ENCODE data around the gene TULP4. TPM values are rescaled to one million over a fixed set of nuclear protein-coding genes. Genes with fewer than 3 reads are reported as not detected.
A peak's percentile ranks its signal among the peaks of the same experiment; 100 is the strongest.

TULP4 gene
- total RNA-seq, 1 donor from 2014 or later = 100 TPM

DNA sequence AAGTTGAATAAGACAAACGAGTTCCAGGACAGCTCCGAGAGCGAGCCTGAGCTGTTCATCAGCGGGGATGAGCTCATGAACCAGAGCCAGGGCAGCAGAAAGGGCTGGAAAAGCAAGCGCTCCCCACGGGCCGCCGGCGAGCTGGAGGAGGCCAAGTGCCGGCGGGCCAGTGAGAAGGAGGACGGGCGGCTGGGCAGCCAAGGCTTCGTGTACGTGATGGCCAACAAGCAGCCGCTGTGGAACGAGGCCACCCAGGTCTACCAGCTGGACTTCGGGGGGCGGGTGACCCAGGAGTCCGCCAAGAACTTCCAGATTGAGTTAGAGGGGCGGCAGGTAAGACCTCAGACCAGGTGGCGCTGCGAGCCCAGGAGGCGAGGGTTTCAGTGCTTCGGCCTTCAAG is 191.6 kb downstream of the TULP4 start:
- Mint-ChIP-seq H3K36me3 (ENCODE audit: unreplicated experiment) (peaks cover 49% of the 10 kb centered on the region), H3K4me3 (ENCODE audit: unreplicated experiment) (no peak overlapping the region), H3K27ac (ENCODE audit: unreplicated experiment) (no peak overlapping the region), H3K27me3 (ENCODE audit: unreplicated experiment) (no peaks in the 10 kb centered on the region), H3K9me3 (ENCODE audit: unreplicated experiment) (no peaks in the 10 kb centered on the region), H3K4me1 (ENCODE audit: unreplicated experiment) (peaks cover 7% of the 10 kb centered on the region)
- DNase-seq (ENCODE audit: extremely low spot score, unreplicated experiment) = no peak
- TF ChIP-seq, protein P1, sequence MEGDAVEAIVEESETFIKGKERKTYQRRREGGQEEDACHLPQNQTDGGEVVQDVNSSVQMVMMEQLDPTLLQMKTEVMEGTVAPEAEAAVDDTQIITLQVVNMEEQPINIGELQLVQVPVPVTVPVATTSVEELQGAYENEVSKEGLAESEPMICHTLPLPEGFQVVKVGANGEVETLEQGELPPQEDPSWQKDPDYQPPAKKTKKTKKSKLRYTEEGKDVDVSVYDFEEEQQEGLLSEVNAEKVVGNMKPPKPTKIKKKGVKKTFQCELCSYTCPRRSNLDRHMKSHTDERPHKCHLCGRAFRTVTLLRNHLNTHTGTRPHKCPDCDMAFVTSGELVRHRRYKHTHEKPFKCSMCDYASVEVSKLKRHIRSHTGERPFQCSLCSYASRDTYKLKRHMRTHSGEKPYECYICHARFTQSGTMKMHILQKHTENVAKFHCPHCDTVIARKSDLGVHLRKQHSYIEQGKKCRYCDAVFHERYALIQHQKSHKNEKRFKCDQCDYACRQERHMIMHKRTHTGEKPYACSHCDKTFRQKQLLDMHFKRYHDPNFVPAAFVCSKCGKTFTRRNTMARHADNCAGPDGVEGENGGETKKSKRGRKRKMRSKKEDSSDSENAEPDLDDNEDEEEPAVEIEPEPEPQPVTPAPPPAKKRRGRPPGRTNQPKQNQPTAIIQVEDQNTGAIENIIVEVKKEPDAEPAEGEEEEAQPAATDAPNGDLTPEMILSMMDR (IDR thresholded peaks at IDR 0.05) = no peak

DNA sequence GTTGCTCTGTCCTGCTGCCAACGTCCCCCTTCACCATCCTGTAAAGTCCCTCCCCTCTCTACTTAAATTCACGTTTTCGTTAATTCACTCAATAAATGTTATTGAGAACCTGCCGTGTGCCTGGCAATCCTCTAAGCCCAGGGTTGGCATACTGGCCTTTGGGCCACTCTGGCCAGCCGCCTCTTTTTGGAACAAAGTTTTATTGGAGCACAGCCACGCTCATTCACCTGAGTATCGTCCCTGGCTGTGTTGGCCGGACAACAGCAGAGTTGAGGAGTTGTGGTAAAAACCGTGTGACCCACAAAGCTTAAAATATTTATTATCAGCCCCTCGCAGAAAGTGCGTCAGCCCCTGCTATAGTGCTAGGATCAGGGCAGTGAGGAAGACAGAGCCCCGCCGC is 192.9 kb downstream of the TULP4 start:
- H3K27me3 Mint-ChIP-seq (ENCODE audit: unreplicated experiment) = no peaks in the 10 kb centered on the region
- H3K27ac Mint-ChIP-seq (ENCODE audit: unreplicated experiment) = no peak overlapping the region
- H3K9me3 Mint-ChIP-seq (ENCODE audit: unreplicated experiment) = no peaks in the 10 kb centered on the region
- DNase-seq (ENCODE audit: extremely low spot score, unreplicated experiment) = no peak
- H3K4me1 Mint-ChIP-seq (ENCODE audit: unreplicated experiment) = peaks cover under 1% of the 10 kb centered on the region
- no peak overlapping the region for H3K4me3 Mint-ChIP-seq (ENCODE audit: unreplicated experiment)
- H3K36me3 Mint-ChIP-seq (ENCODE audit: unreplicated experiment) = peaks cover 40% of the 10 kb centered on the region
- TF ChIP-seq, protein P1 (IDR thresholded peaks at IDR 0.05) = no peak

DNA sequence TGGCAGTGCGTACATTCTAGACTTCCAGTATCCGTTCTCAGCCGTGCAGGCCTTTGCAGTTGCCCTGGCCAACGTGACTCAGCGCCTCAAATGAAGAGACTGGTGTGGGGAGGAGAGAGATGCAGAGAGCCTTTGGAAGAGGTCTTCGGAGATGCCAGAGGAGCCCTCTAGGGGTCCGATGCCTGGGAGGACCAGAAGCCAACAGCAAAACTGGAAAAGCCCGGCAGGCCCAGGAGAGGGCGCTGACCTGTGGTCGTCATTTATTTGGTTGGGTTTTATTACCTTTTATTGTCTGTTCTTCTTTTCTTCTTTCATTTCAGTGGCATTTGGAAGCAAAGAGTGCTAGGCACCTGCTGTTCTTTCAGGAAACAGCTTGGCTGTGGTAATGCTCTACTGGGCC is 194.3 kb downstream of the TULP4 start:
- Mint-ChIP-seq H3K4me3 (ENCODE audit: unreplicated experiment) (no peak overlapping the region), H3K27me3 (ENCODE audit: unreplicated experiment) (no peaks in the 10 kb centered on the region), H3K9me3 (ENCODE audit: unreplicated experiment) (no peaks in the 10 kb centered on the region), H3K36me3 (ENCODE audit: unreplicated experiment) (peaks cover 41% of the 10 kb centered on the region), H3K4me1 (ENCODE audit: unreplicated experiment) (no peaks in the 10 kb centered on the region), H3K27ac (ENCODE audit: unreplicated experiment) (no peak overlapping the region)
- no peak for DNase-seq (ENCODE audit: extremely low spot score, unreplicated experiment)
- TF ChIP-seq, protein P1 (IDR thresholded peaks at IDR 0.05) = peak; percentile 21

DNA sequence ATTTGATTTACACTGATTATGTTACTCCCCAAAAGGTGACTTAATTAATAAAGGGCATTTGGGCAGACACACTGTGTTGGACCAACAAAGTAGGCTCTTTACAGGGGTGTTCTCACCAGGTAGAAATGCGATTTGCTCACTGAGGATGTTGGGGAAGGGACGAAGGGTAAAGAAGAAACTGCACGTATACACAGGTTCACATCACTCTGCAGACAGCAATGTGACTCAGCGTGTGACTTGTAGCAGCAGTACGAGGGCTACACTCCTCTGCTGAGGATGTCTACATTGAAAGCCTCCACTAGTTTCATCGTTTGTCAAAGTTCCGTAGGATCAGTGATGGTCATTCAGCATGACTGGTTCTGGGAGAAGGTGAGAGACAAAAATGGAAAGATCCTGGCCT is 194.9 kb downstream of the TULP4 start:
- Mint-ChIP-seq H3K4me3 (ENCODE audit: unreplicated experiment) (no peak overlapping the region), H3K27me3 (ENCODE audit: unreplicated experiment) (no peaks in the 10 kb centered on the region), H3K27ac (ENCODE audit: unreplicated experiment) (no peak overlapping the region), H3K4me1 (ENCODE audit: unreplicated experiment) (no peaks in the 10 kb centered on the region), H3K36me3 (ENCODE audit: unreplicated experiment) (peaks cover 41% of the 10 kb centered on the region), H3K9me3 (ENCODE audit: unreplicated experiment) (no peaks in the 10 kb centered on the region)
- DNase-seq (ENCODE audit: extremely low spot score, unreplicated experiment) = no peak
- TF ChIP-seq, protein P1 (IDR thresholded peaks at IDR 0.05) = no peak

DNA sequence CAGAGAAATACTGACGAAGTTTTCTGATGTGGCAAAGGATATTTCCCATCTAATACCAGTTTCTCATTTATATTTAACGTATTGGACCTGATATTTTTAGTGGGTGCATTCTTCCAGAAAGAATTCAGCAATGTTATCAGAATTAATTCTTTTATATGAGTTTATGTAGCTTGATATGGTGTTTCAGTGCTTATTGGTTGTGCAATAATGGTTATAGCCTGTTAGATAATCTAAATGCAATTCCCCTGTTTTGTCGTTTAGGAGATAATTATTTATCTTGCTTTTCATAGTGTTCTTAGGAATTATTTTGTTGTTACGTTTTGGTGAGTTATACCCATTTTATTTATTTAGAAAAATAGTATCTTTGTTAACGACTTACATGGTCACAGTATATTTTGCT is 196.2 kb downstream of the TULP4 start:
- Mint-ChIP-seq H3K27me3 (ENCODE audit: unreplicated experiment) (no peaks in the 10 kb centered on the region), H3K36me3 (ENCODE audit: unreplicated experiment) (peaks cover 35% of the 10 kb centered on the region), H3K9me3 (ENCODE audit: unreplicated experiment) (no peaks in the 10 kb centered on the region), H3K27ac (ENCODE audit: unreplicated experiment) (no peak overlapping the region), H3K4me3 (ENCODE audit: unreplicated experiment) (no peak overlapping the region), H3K4me1 (ENCODE audit: unreplicated experiment) (no peaks in the 10 kb centered on the region)
- no peak for DNase-seq (ENCODE audit: extremely low spot score, unreplicated experiment)
- TF ChIP-seq, protein P1 (IDR thresholded peaks at IDR 0.05) = no peak

Data from osteocyte (in vitro differentiated cells).